ENCODE results near the gene MRPL43. TPM values are rescaled to one million over a fixed set of nuclear protein-coding genes. Genes with fewer than 3 reads are reported as not detected.

MRPL43 gene
- total RNA-seq, 2 experiments from 2014 or later = 53.8 to 56.2 TPM

- Histone ChIP-seq H3K4me1 (ENCODE audit: insufficient read depth, low read length, poor library complexity, severe bottlenecking) (no peaks in the 10 kb centered on the region), H4K20me1 (ENCODE audit: insufficient read depth, low read length) (no peaks in the 10 kb centered on the region), H3K9me3 (ENCODE audit: low read length) (no peaks in the 10 kb centered on the region), H3K9me2 (ENCODE audit: insufficient read depth, low read length) (no peaks in the 10 kb centered on the region), H3K27ac (ENCODE audit: low read depth, low read length, poor library complexity, severe bottlenecking) (no peak overlapping the region), H3K4me2 (ENCODE audit: low read length) (no peak overlapping the region), H3K79me2 (ENCODE audit: insufficient read depth, low read depth, low read length) (no peaks in the 10 kb centered on the region), H3K4me3 (ENCODE audit: low read depth, low read length, poor library complexity, severe bottlenecking) (no peak overlapping the region), H2AFZ (ENCODE audit: low read length) (no peak overlapping the region), H3K36me3 (ENCODE audit: insufficient read depth, low read length) (no peaks in the 10 kb centered on the region)
- intact Hi-C loops (cut with micrococcal nuclease; ENCODE audit: unreplicated experiment) = no loop called here
- no peak for TF ChIP-seq EZH2phosphoT487 (IDR thresholded peaks at IDR 0.05; ENCODE audit: borderline replicate concordance, low read depth, low read length)
- TF ChIP-seq, protein P1, sequence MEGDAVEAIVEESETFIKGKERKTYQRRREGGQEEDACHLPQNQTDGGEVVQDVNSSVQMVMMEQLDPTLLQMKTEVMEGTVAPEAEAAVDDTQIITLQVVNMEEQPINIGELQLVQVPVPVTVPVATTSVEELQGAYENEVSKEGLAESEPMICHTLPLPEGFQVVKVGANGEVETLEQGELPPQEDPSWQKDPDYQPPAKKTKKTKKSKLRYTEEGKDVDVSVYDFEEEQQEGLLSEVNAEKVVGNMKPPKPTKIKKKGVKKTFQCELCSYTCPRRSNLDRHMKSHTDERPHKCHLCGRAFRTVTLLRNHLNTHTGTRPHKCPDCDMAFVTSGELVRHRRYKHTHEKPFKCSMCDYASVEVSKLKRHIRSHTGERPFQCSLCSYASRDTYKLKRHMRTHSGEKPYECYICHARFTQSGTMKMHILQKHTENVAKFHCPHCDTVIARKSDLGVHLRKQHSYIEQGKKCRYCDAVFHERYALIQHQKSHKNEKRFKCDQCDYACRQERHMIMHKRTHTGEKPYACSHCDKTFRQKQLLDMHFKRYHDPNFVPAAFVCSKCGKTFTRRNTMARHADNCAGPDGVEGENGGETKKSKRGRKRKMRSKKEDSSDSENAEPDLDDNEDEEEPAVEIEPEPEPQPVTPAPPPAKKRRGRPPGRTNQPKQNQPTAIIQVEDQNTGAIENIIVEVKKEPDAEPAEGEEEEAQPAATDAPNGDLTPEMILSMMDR (conservative IDR thresholded peaks at IDR 0.05; ENCODE audit: low read length) = no peak
- DNase-seq (ENCODE audit: low spot score) = no peak
- BruUV-seq (replicated peaks) = no TSS peak
- ChIA-PET POLR2A (no interaction called here), CTCF (ENCODE audit: unreplicated experiment) (no interaction called here)
These were observed 19.9 kb upstream of the MRPL43 start for GRCh38 chr10:101007099-101007711.

GRCh38 chr10:101006593-101007098 lies 19.3 kb upstream of the MRPL43 start:
- no peak overlapping the region for H2AFZ ChIP-seq (ENCODE audit: low read length)
- H3K4me1 ChIP-seq (ENCODE audit: insufficient read depth, low read length, poor library complexity, severe bottlenecking) = no peaks in the 10 kb centered on the region
- intact Hi-C loops (cut with micrococcal nuclease; ENCODE audit: unreplicated experiment) = no loop called here
- TF ChIP-seq, protein P1 (conservative IDR thresholded peaks at IDR 0.05; ENCODE audit: low read length) = no peak
- TF ChIP-seq EZH2phosphoT487 (IDR thresholded peaks at IDR 0.05; ENCODE audit: borderline replicate concordance, low read depth, low read length) = no peak
- H4K20me1 ChIP-seq (ENCODE audit: insufficient read depth, low read length) = no peaks in the 10 kb centered on the region
- H3K4me3 ChIP-seq (ENCODE audit: low read depth, low read length, poor library complexity, severe bottlenecking) = no peak overlapping the region
- ChIA-PET POLR2A (no interaction called here), CTCF (ENCODE audit: unreplicated experiment) (no interaction called here)
- H3K79me2 ChIP-seq (ENCODE audit: insufficient read depth, low read depth, low read length) = no peaks in the 10 kb centered on the region
- no peaks in the 10 kb centered on the region for H3K9me2 ChIP-seq (ENCODE audit: insufficient read depth, low read length)
- no peak overlapping the region for H3K27ac ChIP-seq (ENCODE audit: low read depth, low read length, poor library complexity, severe bottlenecking)
- no peaks in the 10 kb centered on the region for H3K36me3 ChIP-seq (ENCODE audit: insufficient read depth, low read length)
- BruUV-seq (replicated peaks) = no TSS peak
- H3K4me2 ChIP-seq (ENCODE audit: low read length) = no peak overlapping the region
- no peaks in the 10 kb centered on the region for H3K9me3 ChIP-seq (ENCODE audit: low read length)
- DNase-seq (ENCODE audit: low spot score) = no peak

- intact Hi-C loops (cut with micrococcal nuclease; ENCODE audit: unreplicated experiment) = no loop called here
- Histone ChIP-seq H3K4me3 (ENCODE audit: low read depth, low read length, poor library complexity, severe bottlenecking) (no peak overlapping the region), H3K4me1 (ENCODE audit: insufficient read depth, low read length, poor library complexity, severe bottlenecking) (no peaks in the 10 kb centered on the region), H3K27ac (ENCODE audit: low read depth, low read length, poor library complexity, severe bottlenecking) (no peak overlapping the region), H3K9me3 (ENCODE audit: low read length) (no peaks in the 10 kb centered on the region), H3K9me2 (ENCODE audit: insufficient read depth, low read length) (no peaks in the 10 kb centered on the region), H3K79me2 (ENCODE audit: insufficient read depth, low read depth, low read length) (no peaks in the 10 kb centered on the region), H2AFZ (ENCODE audit: low read length) (no peak overlapping the region), H3K36me3 (ENCODE audit: insufficient read depth, low read length) (no peaks in the 10 kb centered on the region), H3K4me2 (ENCODE audit: low read length) (no peak overlapping the region), H4K20me1 (ENCODE audit: insufficient read depth, low read length) (no peaks in the 10 kb centered on the region)
- CTCF ChIA-PET (ENCODE audit: unreplicated experiment) = interaction anchor here (2.4 kb wide), 1 partner anchor 8 kb away, joined by 6 read pairs; no protein-coding TSS in a partner anchor
- BruUV-seq (replicated peaks) = no TSS peak
- TF ChIP-seq, protein P1 (conservative IDR thresholded peaks at IDR 0.05; ENCODE audit: low read length) = no peak
- TF ChIP-seq EZH2phosphoT487 (IDR thresholded peaks at IDR 0.05; ENCODE audit: borderline replicate concordance, low read depth, low read length) = no peak
- POLR2A ChIA-PET = interaction anchor here (0.5 kb wide), 1 partner anchor 1824 kb away, joined by 3 read pairs; no protein-coding TSS in a partner anchor
- DNase-seq (ENCODE audit: low spot score) = no peak
These were observed 18.7 kb upstream of the MRPL43 start for GRCh38 chr10:101005869-101006567.

Measured in OCI-LY7 (cell line).